IMR-90 (cell line): ENCODE measurements around the gene ZNF451. TPM values are rescaled to one million over a fixed set of nuclear protein-coding genes. Genes with fewer than 3 reads are reported as not detected.

ENCODE experiments used
- ATAC-seq: fragments of 200-7000 bp; cut with Tn5 transposase; 2 replicates; pipeline ENCODE4 v1.9.1; 2020; ENCODE audit warnings: low read depth, mild to moderate bottlenecking, moderate library complexity
- BruUV-seq: library from RNA; stranded (reverse); fragments of 400-500 nt; replicated peaks from 2 replicates; lab custom pipeline; 2021; lab: Mats Ljungman, UMichigan
- CTCF ChIA-PET: fragments of 300-600 bp; formaldehyde crosslinking; extraction: SDS; loops from one replicate; lab custom pipeline; 2021; ENCODE audit warnings: antibody characterized with exemption; lab: Yijun Ruan, JAX
- POLR2A ChIA-PET: fragments of 300-600 bp; sonication (Branson Sonifier 250); formaldehyde crosslinking; loops from one replicate; lab custom pipeline; 2022; ENCODE audit warnings: antibody characterized with exemption; ENCODE audit not compliant: unreplicated experiment; lab: Charles Lee
- DNase-seq: peaks from one replicate; pipeline ENCODE4 v3.0.0; 2013
- H2AFZ ChIP-seq: replicated peaks from 2 replicates; pipeline ENCODE3; 2013; ENCODE audit warnings: low read length, mild to moderate bottlenecking; ENCODE audit not compliant: poor library complexity
- H2AK5ac ChIP-seq: 2 replicates; pipeline ENCODE4 v1.6.1; 2013; ENCODE audit warnings: low read depth, low read length, inconsistent platforms
- H2AK9ac ChIP-seq: replicated peaks from 2 replicates; pipeline ENCODE3; 2013; ENCODE audit warnings: mild to moderate bottlenecking, low read depth, low read length, moderate library complexity; ENCODE audit not compliant: poor library complexity
- H2BK120ac ChIP-seq: 2 replicates; pipeline ENCODE4 v1.6.1; 2013; ENCODE audit warnings: low read depth, low read length, inconsistent platforms
- H2BK15ac ChIP-seq: 3 replicates; pipeline ENCODE4 v1.6.1; 2013; ENCODE audit warnings: low read depth, low read length, inconsistent platforms
- H2BK20ac ChIP-seq: 2 replicates; pipeline ENCODE4 v1.6.1; 2013; ENCODE audit warnings: low read depth, mild to moderate bottlenecking, inconsistent platforms, low read length, moderate library complexity
- H2BK5ac ChIP-seq: 2 replicates; pipeline ENCODE4 v1.6.1; 2013; ENCODE audit warnings: mild to moderate bottlenecking, low read depth, low read length, inconsistent platforms; ENCODE audit not compliant: poor library complexity, severe bottlenecking
- H3K14ac ChIP-seq: replicated peaks from 2 replicates; pipeline ENCODE4 v1.6.1; 2013; ENCODE audit warnings: low read depth, low read length, inconsistent platforms
- H3K18ac ChIP-seq: 2 replicates; pipeline ENCODE4 v1.6.1; 2013; ENCODE audit warnings: low read depth, low read length, control low read depth
- H3K23ac ChIP-seq: 2 replicates; pipeline ENCODE4 v1.6.1; 2013; ENCODE audit warnings: low read depth, low read length, inconsistent platforms
- H3K27ac ChIP-seq: 2 replicates; pipeline ENCODE4 v1.5.1; 2013; ENCODE audit warnings: mild to moderate bottlenecking, control low read depth, low read length; ENCODE audit not compliant: insufficient read depth
- H3K27me3 ChIP-seq: 2 replicates; pipeline ENCODE4 v1.6.1; 2013; ENCODE audit warnings: low read length; ENCODE audit not compliant: control insufficient read depth, insufficient read depth
- H3K36me3 ChIP-seq: 2 replicates; pipeline ENCODE4 v1.6.1; 2013; ENCODE audit warnings: low read length, mixed read lengths; ENCODE audit not compliant: control insufficient read depth, insufficient read depth
- H3K4ac ChIP-seq: 2 replicates; pipeline ENCODE4 v1.6.1; 2013; ENCODE audit warnings: low read depth, low read length, inconsistent platforms
- H3K4me1 ChIP-seq: 2 replicates; pipeline ENCODE4 v1.6.1; 2013; ENCODE audit warnings: low read length, mixed read lengths; ENCODE audit not compliant: control insufficient read depth, insufficient read depth
- H3K4me2 ChIP-seq: 2 replicates; pipeline ENCODE4 v1.6.1; 2013; ENCODE audit warnings: low read depth, mild to moderate bottlenecking, control low read depth, low read length, moderate library complexity
- H3K4me3 ChIP-seq: 2 replicates; pipeline ENCODE4 v1.5.1; 2013; ENCODE audit warnings: low read depth, mild to moderate bottlenecking, control low read depth, low read length, moderate library complexity; ENCODE audit not compliant: insufficient read depth
- H3K56ac ChIP-seq: 2 replicates; pipeline ENCODE4 v1.6.1; 2013; ENCODE audit warnings: low read length, inconsistent platforms; ENCODE audit not compliant: insufficient read depth; ENCODE audit errors: extremely low read depth
- H3K79me1 ChIP-seq, 2 experiments: 2 replicates each; pipeline ENCODE4 v1.6.1; 2013; ENCODE audit warnings: low read length in 2 of 2, inconsistent platforms in 1 of 2, low read depth in 1 of 2
- H3K9ac ChIP-seq: 2 replicates; pipeline ENCODE4 v1.6.1; 2013; ENCODE audit warnings: low read depth, low read length, control low read depth
- H3K9me1 ChIP-seq: 2 replicates; pipeline ENCODE4 v1.6.1; 2013; ENCODE audit warnings: low read length, inconsistent platforms; ENCODE audit not compliant: insufficient read depth
- H3K9me3 ChIP-seq: 2 replicates; pipeline ENCODE4 v1.6.1; 2013; ENCODE audit warnings: low read length; ENCODE audit not compliant: control insufficient read depth, insufficient read depth
- H4K20me1 ChIP-seq: 2 replicates; pipeline ENCODE4 v1.6.1; 2013; ENCODE audit warnings: low read length, inconsistent platforms; ENCODE audit not compliant: insufficient read depth
- H4K5ac ChIP-seq: 2 replicates; pipeline ENCODE4 v1.6.1; 2013; ENCODE audit warnings: mild to moderate bottlenecking, low read depth, low read length, control low read depth
- H4K8ac ChIP-seq, 2 experiments: 2 replicates each; pipeline ENCODE4 v1.6.1; 2013; ENCODE audit warnings: low read depth in 2 of 2, low read length in 2 of 2, control low read depth in 1 of 2, inconsistent platforms in 1 of 2
- H4K91ac ChIP-seq: 2 replicates; pipeline ENCODE4 v1.6.1; 2013; ENCODE audit warnings: low read depth, low read length, inconsistent platforms; ENCODE audit not compliant: insufficient read depth
- MXI1 ChIP-seq: IDR thresholded peaks from 2 replicates; pipeline ENCODE4 v1.6.1; 2012; ENCODE audit warnings: low read depth, mild to moderate bottlenecking, low read length, moderate library complexity, borderline replicate concordance
- dilution Hi-C: fragments of 300-500 bp; cut with HindIII; formaldehyde crosslinking; loops from one replicate; pipeline ENCODE4 v1.14.3; 2018; ENCODE audit warnings: low sequenced_read_pairs; ENCODE audit not compliant: unreplicated experiment
- in situ Hi-C: fragments of 300-500 bp; cut with MboI; formaldehyde crosslinking; loops from 3 replicates; pipeline ENCODE4 v1.14.3; 2019; ENCODE audit warnings: low sequenced_read_pairs, inconsistent platforms, mixed read lengths
- intact Hi-C: fragments of 100-400 bp; cut with micrococcal nuclease; formaldehyde crosslinking; loops from 2 replicates; pipeline ENCODE4 v1.10.0; 2022
- polyA plus RNA-seq, 3 experiments: library from polyadenylated mRNA; depleted of rRNA; stranded (reverse); fragments of >200 nt; gene quantifications; 2 replicates each; pipeline ENCODE4 v1.2.3, GENCODE V29; 2012; ENCODE audit warnings: low replicate concordance in 1 of 3
- total RNA-seq: library from RNA; depleted of rRNA; stranded (reverse); fragments of >200 nt; gene quantifications from 2 replicates; pipeline ENCODE4 v1.2.3, GENCODE V29; 2012

ZNF451 gene
- total and polyA plus RNA-seq, 2 of the 4 experiments (the other 2 are of a cell fraction) = 10.0 to 48.6 TPM

DNA sequence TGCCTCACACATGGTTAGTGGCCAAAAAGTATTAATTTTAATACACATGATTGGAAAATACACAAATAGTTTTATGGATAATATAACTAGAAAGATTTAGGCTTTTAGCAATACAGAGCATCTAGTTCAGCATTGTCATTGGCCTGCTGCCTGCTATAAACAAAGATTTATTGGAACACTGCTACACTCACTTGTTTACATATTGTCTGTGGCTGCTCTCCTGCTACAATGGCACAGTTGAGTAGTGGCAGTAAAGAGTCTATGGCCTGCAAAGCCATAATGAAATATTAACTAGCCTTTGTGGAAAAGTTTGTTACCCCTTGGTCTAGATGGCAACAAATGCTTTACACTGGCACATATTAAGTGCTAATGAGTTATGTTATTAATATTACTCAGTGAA lies 37.8 kb downstream of the ZNF451 start:
- no peak overlapping the region for H4K8ac ChIP-seq
- no peak overlapping the region for H3K4ac ChIP-seq
- H2AFZ ChIP-seq = no peak overlapping the region
- no peaks in the 10 kb centered on the region for H3K4me1 ChIP-seq
- no peak overlapping the region for H3K18ac ChIP-seq
- in situ Hi-C loops = no loop called here
- H3K4me3 ChIP-seq = no peak overlapping the region
- H3K23ac ChIP-seq = no peak overlapping the region
- no peak overlapping the region for H2BK5ac ChIP-seq
- no TSS peak for BruUV-seq
- CTCF ChIA-PET = no interaction called here
- H3K14ac ChIP-seq = no peak overlapping the region
- no peaks in the 10 kb centered on the region for H3K9me1 ChIP-seq
- DNase-seq (no peak), ATAC-seq (no peak)
- no peak overlapping the region for H2BK20ac ChIP-seq
- no peak for TF ChIP-seq MXI1
- H3K27ac ChIP-seq = no peak overlapping the region
- no peak overlapping the region for H2BK120ac ChIP-seq
- no peak overlapping the region for H3K56ac ChIP-seq
- H3K9me3 ChIP-seq = no peaks in the 10 kb centered on the region
- H3K79me1 ChIP-seq = peaks cover 3 to 22% of the 10 kb centered on the region in 2 experiments
- no peaks in the 10 kb centered on the region for H3K27me3 ChIP-seq
- intact Hi-C loops = no loop called here
- no peak overlapping the region for H3K4me2 ChIP-seq
- H2BK15ac ChIP-seq = no peak overlapping the region
- no peak overlapping the region for H2AK9ac ChIP-seq
- H3K36me3 ChIP-seq = 0 out of 2 replicates have a peak, but pooled peaks cover 4% of the 10 kb centered on the region
- no peak overlapping the region for H4K5ac ChIP-seq
- POLR2A ChIA-PET = no interaction called here
- H4K91ac ChIP-seq = no peak overlapping the region
- dilution Hi-C loops = no loop called here
- no peak overlapping the region for H3K9ac ChIP-seq
- H4K20me1 ChIP-seq = no peaks in the 10 kb centered on the region; the same call in 1 of the 2 replicates
- H2AK5ac ChIP-seq = no peak overlapping the region
